Measurements from ENCODE around the gene SGSM2. TPM values are rescaled to one million over a fixed set of nuclear protein-coding genes. Genes with fewer than 3 reads are reported as not detected.

SGSM2 gene
- polyA plus RNA-seq, 2 donors = 51.6 to 149 TPM

GRCh38 chr17:2414446-2415064, 77.3 kb downstream of the SGSM2 start:
- H3K36me3 ChIP-seq (ENCODE audit: control insufficient read depth in 2 of 2, insufficient read depth in 2 of 2, low read length in 1 of 2) = peaks cover 0 to 4% of the 10 kb centered on the region in 2 donors
- no peaks in the 10 kb centered on the region for H3K4me1 ChIP-seq (ENCODE audit: control insufficient read depth in 2 of 2, insufficient read depth in 2 of 2, low read length in 1 of 2)
- no peak overlapping the region for H3K27ac ChIP-seq (ENCODE audit: low read depth in 2 of 2, low read length in 1 of 2)
- no peaks in the 10 kb centered on the region for H3K9me3 ChIP-seq (ENCODE audit: control insufficient read depth in 2 of 2, insufficient read depth in 1 of 2, low read depth in 1 of 2, low read length in 1 of 2)
- H3K4me3 ChIP-seq (ENCODE audit: low read depth in 1 of 2, low read length in 2 of 2) = no peak overlapping the region
- H3K27me3 ChIP-seq (ENCODE audit: control insufficient read depth in 1 of 2, insufficient read depth in 2 of 2, low read length in 2 of 2) = no peaks in the 10 kb centered on the region
- 93 to 95% methylated on average over 22 of the region's 22 CpGs for WGBS, 2 donors

- Histone ChIP-seq H3K9me3 (ENCODE audit: control insufficient read depth in 2 of 2, insufficient read depth in 1 of 2, low read depth in 1 of 2, low read length in 1 of 2) (no peaks in the 10 kb centered on the region), H3K4me1 (ENCODE audit: control insufficient read depth in 2 of 2, insufficient read depth in 2 of 2, low read length in 1 of 2) (no peaks in the 10 kb centered on the region), H3K36me3 (ENCODE audit: control insufficient read depth in 2 of 2, insufficient read depth in 2 of 2, low read length in 1 of 2) (peaks cover 0 to 9% of the 10 kb centered on the region in 2 donors), H3K4me3 (ENCODE audit: low read depth in 1 of 2, low read length in 2 of 2) (no peak overlapping the region), H3K27me3 (ENCODE audit: control insufficient read depth in 1 of 2, insufficient read depth in 2 of 2, low read length in 2 of 2) (no peaks in the 10 kb centered on the region), H3K27ac (ENCODE audit: low read depth in 2 of 2, low read length in 1 of 2) (no peak overlapping the region)
- 83 to 90% methylated on average over 9 of the region's 9 CpGs for WGBS, 2 donors
These were observed 77.8 kb downstream of the SGSM2 start for GRCh38 chr17:2415081-2415480.

GRCh38 chr17:2416010-2416734, 78.9 kb downstream of the SGSM2 start:
- Histone ChIP-seq H3K27ac (ENCODE audit: low read depth in 2 of 2, low read length in 1 of 2) (peak overlapping the region in 1 of 2 donors; percentile 27), H3K4me1 (ENCODE audit: control insufficient read depth in 2 of 2, insufficient read depth in 2 of 2, low read length in 1 of 2) (no peaks in the 10 kb centered on the region), H3K9me3 (ENCODE audit: control insufficient read depth in 2 of 2, insufficient read depth in 1 of 2, low read depth in 1 of 2, low read length in 1 of 2) (no peaks in the 10 kb centered on the region), H3K36me3 (ENCODE audit: control insufficient read depth in 2 of 2, insufficient read depth in 2 of 2, low read length in 1 of 2) (peaks cover 3 to 12% of the 10 kb centered on the region in 2 donors), H3K27me3 (ENCODE audit: control insufficient read depth in 1 of 2, insufficient read depth in 2 of 2, low read length in 2 of 2) (no peaks in the 10 kb centered on the region), H3K4me3 (ENCODE audit: low read depth in 1 of 2, low read length in 2 of 2) (no peak overlapping the region)
- 27 to 29% methylated on average over 19 of the region's 19 CpGs for WGBS, 2 donors

GRCh38 chr17:2418572-2418971, 81.3 kb downstream of the SGSM2 start:
- 56 to 69% methylated on average over 7 of the region's 7 CpGs for WGBS, 2 donors
- H3K4me1 ChIP-seq (ENCODE audit: control insufficient read depth in 2 of 2, insufficient read depth in 2 of 2, low read length in 1 of 2) = no peaks in the 10 kb centered on the region

GRCh38 chr17:2419486-2419885, 82.2 kb downstream of the SGSM2 start:
- no peak overlapping the region for H3K4me3 ChIP-seq (ENCODE audit: low read depth in 1 of 2, low read length in 2 of 2)
- no peaks in the 10 kb centered on the region for H3K9me3 ChIP-seq (ENCODE audit: control insufficient read depth in 2 of 2, insufficient read depth in 1 of 2, low read depth in 1 of 2, low read length in 1 of 2)
- H3K36me3 ChIP-seq (ENCODE audit: control insufficient read depth in 2 of 2, insufficient read depth in 2 of 2, low read length in 1 of 2) = peaks cover 3 to 12% of the 10 kb centered on the region in 2 donors
- H3K4me1 ChIP-seq (ENCODE audit: control insufficient read depth in 2 of 2, insufficient read depth in 2 of 2, low read length in 1 of 2) = no peaks in the 10 kb centered on the region
- WGBS, 2 donors = 88% methylated on average over 6 of the region's 6 CpGs
- H3K27me3 ChIP-seq (ENCODE audit: control insufficient read depth in 1 of 2, insufficient read depth in 2 of 2, low read length in 2 of 2) = no peaks in the 10 kb centered on the region
- peak overlapping the region in 1 of 2 donors; percentile 13 for H3K27ac ChIP-seq (ENCODE audit: low read depth in 2 of 2, low read length in 1 of 2)

More at GRCh38 chr17:2418572-2418971, 81.3 kb downstream of the SGSM2 start:
- H3K27ac ChIP-seq (ENCODE audit: low read depth in 2 of 2, low read length in 1 of 2) = peak overlapping the region; percentile 26 to 77
- no peaks in the 10 kb centered on the region for H3K27me3 ChIP-seq (ENCODE audit: control insufficient read depth in 1 of 2, insufficient read depth in 2 of 2, low read length in 2 of 2)
- H3K36me3 ChIP-seq (ENCODE audit: control insufficient read depth in 2 of 2, insufficient read depth in 2 of 2, low read length in 1 of 2) = peaks cover 3 to 12% of the 10 kb centered on the region in 2 donors
- no peak overlapping the region for H3K4me3 ChIP-seq (ENCODE audit: low read depth in 1 of 2, low read length in 2 of 2)
- no peaks in the 10 kb centered on the region for H3K9me3 ChIP-seq (ENCODE audit: control insufficient read depth in 2 of 2, insufficient read depth in 1 of 2, low read depth in 1 of 2, low read length in 1 of 2)

GRCh38 chr17:2420176-2420575, 82.9 kb downstream of the SGSM2 start:
- H3K27me3 ChIP-seq (ENCODE audit: control insufficient read depth in 1 of 2, insufficient read depth in 2 of 2, low read length in 2 of 2) = no peaks in the 10 kb centered on the region
- no peak overlapping the region for H3K27ac ChIP-seq (ENCODE audit: low read depth in 2 of 2, low read length in 1 of 2)
- 73 to 81% methylated on average over 12 of the region's 12 CpGs for WGBS, 2 donors
- no peak overlapping the region for H3K4me3 ChIP-seq (ENCODE audit: low read depth in 1 of 2, low read length in 2 of 2)
- no peaks in the 10 kb centered on the region for H3K9me3 ChIP-seq (ENCODE audit: control insufficient read depth in 2 of 2, insufficient read depth in 1 of 2, low read depth in 1 of 2, low read length in 1 of 2)
- H3K4me1 ChIP-seq (ENCODE audit: control insufficient read depth in 2 of 2, insufficient read depth in 2 of 2, low read length in 1 of 2) = no peaks in the 10 kb centered on the region
- H3K36me3 ChIP-seq (ENCODE audit: control insufficient read depth in 2 of 2, insufficient read depth in 2 of 2, low read length in 1 of 2) = peaks cover 3 to 12% of the 10 kb centered on the region in 2 donors

GRCh38 chr17:2421315-2422147, 84.2 kb downstream of the SGSM2 start:
- 75 to 78% methylated on average over 27 of the region's 27 CpGs for WGBS, 2 donors
- Histone ChIP-seq H3K4me3 (ENCODE audit: low read depth in 1 of 2, low read length in 2 of 2) (no peak overlapping the region), H3K27ac (ENCODE audit: low read depth in 2 of 2, low read length in 1 of 2) (peak overlapping the region; percentile 9 to 20), H3K9me3 (ENCODE audit: control insufficient read depth in 2 of 2, insufficient read depth in 1 of 2, low read depth in 1 of 2, low read length in 1 of 2) (no peaks in the 10 kb centered on the region), H3K27me3 (ENCODE audit: control insufficient read depth in 1 of 2, insufficient read depth in 2 of 2, low read length in 2 of 2) (no peaks in the 10 kb centered on the region), H3K4me1 (ENCODE audit: control insufficient read depth in 2 of 2, insufficient read depth in 2 of 2, low read length in 1 of 2) (no peaks in the 10 kb centered on the region), H3K36me3 (ENCODE audit: control insufficient read depth in 2 of 2, insufficient read depth in 2 of 2, low read length in 1 of 2) (peaks cover 3 to 12% of the 10 kb centered on the region in 2 donors)

GRCh38 chr17:2423271-2423670, 86.0 kb downstream of the SGSM2 start:
- H3K27ac ChIP-seq (ENCODE audit: low read depth in 2 of 2, low read length in 1 of 2) = peak overlapping the region; percentile 63 to 83

GRCh38 chr17:2427215-2427614, 89.9 kb downstream of the SGSM2 start:
- Histone ChIP-seq H3K4me1 (ENCODE audit: control insufficient read depth in 2 of 2, insufficient read depth in 2 of 2, low read length in 1 of 2) (no peaks in the 10 kb centered on the region), H3K4me3 (ENCODE audit: low read depth in 1 of 2, low read length in 2 of 2) (no peak overlapping the region), H3K9me3 (ENCODE audit: control insufficient read depth in 2 of 2, insufficient read depth in 1 of 2, low read depth in 1 of 2, low read length in 1 of 2) (no peaks in the 10 kb centered on the region), H3K36me3 (ENCODE audit: control insufficient read depth in 2 of 2, insufficient read depth in 2 of 2, low read length in 1 of 2) (no peaks in the 10 kb centered on the region), H3K27me3 (ENCODE audit: control insufficient read depth in 1 of 2, insufficient read depth in 2 of 2, low read length in 2 of 2) (no peaks in the 10 kb centered on the region), H3K27ac (ENCODE audit: low read depth in 2 of 2, low read length in 1 of 2) (no peak overlapping the region)
- 57 to 59% methylated on average over 2 of the region's 2 CpGs for WGBS, 2 donors

More at GRCh38 chr17:2423271-2423670, 86.0 kb downstream of the SGSM2 start:
- no peaks in the 10 kb centered on the region for H3K9me3 ChIP-seq (ENCODE audit: control insufficient read depth in 2 of 2, insufficient read depth in 1 of 2, low read depth in 1 of 2, low read length in 1 of 2)
- H3K4me3 ChIP-seq (ENCODE audit: low read depth in 1 of 2, low read length in 2 of 2) = no peak overlapping the region
- no peaks in the 10 kb centered on the region for H3K27me3 ChIP-seq (ENCODE audit: control insufficient read depth in 1 of 2, insufficient read depth in 2 of 2, low read length in 2 of 2)
- 56 to 78% methylated on average over 6 of the region's 6 CpGs for WGBS, 2 donors
- no peaks in the 10 kb centered on the region for H3K4me1 ChIP-seq (ENCODE audit: control insufficient read depth in 2 of 2, insufficient read depth in 2 of 2, low read length in 1 of 2)
- H3K36me3 ChIP-seq (ENCODE audit: control insufficient read depth in 2 of 2, insufficient read depth in 2 of 2, low read length in 1 of 2) = peaks cover 3 to 12% of the 10 kb centered on the region in 2 donors
